Fibroblast of lung (primary cell): ENCODE data around the gene C2orf49. TPM values are rescaled to one million over a fixed set of nuclear protein-coding genes. Genes with fewer than 3 reads are reported as not detected.
A peak's percentile ranks its signal among the peaks of the same experiment; 100 is the strongest.

ENCODE experiments used
- DNase-seq, 2 donors: peaks; one replicate each; pipeline versions ENCODE4 v3.0.0 to v3.0.0-alpha.2; 2010; ENCODE audit warnings: low read depth in 2 of 2
- H2AFZ ChIP-seq: 2 replicates; pipeline ENCODE4 v1.5.1; 2012; ENCODE audit warnings: low read length, control low read depth, inconsistent platforms
- H3K27ac ChIP-seq: 2 replicates; pipeline ENCODE4 v1.5.1; 2011; ENCODE audit warnings: low read length, control low read depth; ENCODE audit not compliant: insufficient read depth
- H3K27me3 ChIP-seq: 2 replicates; pipeline ENCODE4 v1.5.1; 2011; ENCODE audit warnings: mild to moderate bottlenecking, low read length; ENCODE audit not compliant: control insufficient read depth, insufficient read depth
- H3K36me3 ChIP-seq: 2 replicates; pipeline ENCODE4 v1.5.1; 2011; ENCODE audit warnings: low read length; ENCODE audit not compliant: control insufficient read depth, insufficient read depth
- H3K4me1 ChIP-seq: 2 replicates; pipeline ENCODE4 v1.5.1; 2011; ENCODE audit warnings: low read length; ENCODE audit not compliant: control insufficient read depth, insufficient read depth; ENCODE audit errors: extremely low read depth
- H3K4me2 ChIP-seq: 2 replicates; pipeline ENCODE4 v1.5.1; 2011; ENCODE audit warnings: low read length, control low read depth; ENCODE audit not compliant: insufficient read depth; ENCODE audit errors: extremely low read depth
- H3K4me3 ChIP-seq, 4 experiments: fragments of 200-600 bp in 1 of 4; sonication (generic) in 1 of 4; replicated peaks in 1 of 4; 2 replicates each; pipeline ENCODE4 v1.5.1; 2011 to 2016; ENCODE audit warnings: low read length in 4 of 4, low read depth in 3 of 4, mild to moderate bottlenecking in 3 of 4, control low read depth in 2 of 4, inconsistent platforms in 1 of 4, mixed read lengths in 1 of 4; ENCODE audit not compliant: insufficient read depth in 1 of 4; ENCODE audit errors: control extremely low read depth in 1 of 4
- H3K79me2 ChIP-seq: 2 replicates; pipeline ENCODE4 v1.5.1; 2012; ENCODE audit warnings: mild to moderate bottlenecking, low read length, inconsistent platforms; ENCODE audit not compliant: control insufficient read depth, insufficient read depth
- H3K9ac ChIP-seq: 2 replicates; pipeline ENCODE4 v1.5.1; 2011; ENCODE audit warnings: mild to moderate bottlenecking, low read length, control low read depth; ENCODE audit not compliant: insufficient read depth
- H3K9me3 ChIP-seq: 2 replicates; pipeline ENCODE4 v1.5.1; 2012; ENCODE audit warnings: low read depth, low read length; ENCODE audit not compliant: control insufficient read depth, insufficient read depth
- H4K20me1 ChIP-seq: 2 replicates; pipeline ENCODE4 v1.5.1; 2011; ENCODE audit warnings: low read length; ENCODE audit not compliant: control insufficient read depth, insufficient read depth; ENCODE audit errors: extremely low read depth
- CTCF ChIP-seq, 2 donors: IDR thresholded peaks in 1 of 2; conservative IDR thresholded peaks in 1 of 2; 1 replicate in 1 of 2; 2 replicates in 1 of 2; pipeline ENCODE4 v1.5.1; 2011 to 2012; ENCODE audit warnings: low read length in 2 of 2, control low read depth in 1 of 2, inconsistent platforms in 1 of 2, low read depth in 1 of 2, mild to moderate bottlenecking in 1 of 2
- EZH2 ChIP-seq: IDR thresholded peaks from 2 replicates; pipeline ENCODE4 v1.5.1; 2012; ENCODE audit warnings: low read length, control low read depth, mild to moderate bottlenecking; ENCODE audit errors: missing control alignments
- polyA plus RNA-seq, 2 donors: library from polyadenylated mRNA; depleted of rRNA in 1 of 2; stranded (reverse) in 1 of 2; unstranded in 1 of 2; fragments of >200 nt; gene quantifications; 2 replicates each; pipeline ENCODE4 v1.2.1, GENCODE V29; 2011 to 2012; ENCODE audit warnings: missing spikeins in 1 of 2
- total RNA-seq: library from RNA; depleted of rRNA; stranded (reverse); fragments of >200 nt; gene quantifications from 2 replicates; pipeline ENCODE4 v1.2.1, GENCODE V29; 2014

The C2orf49 gene
- total and polyA plus RNA-seq, 2 donors (not counting 1 experiment from before 2014, with no cell fraction given) = 20.9 to 28.4 TPM

GRCh38 chr2:105321875-105322646, 15.3 kb upstream of the C2orf49 start:
- Histone ChIP-seq H2AFZ (no peak overlapping the region), H3K27ac (no peak overlapping the region), H3K9ac (no peak overlapping the region), H3K4me2 (no peak overlapping the region), H3K4me3 (no peak overlapping the region), H3K9me3 (no peaks in the 10 kb centered on the region), H3K27me3 (no peaks in the 10 kb centered on the region), H3K4me1 (no peaks in the 10 kb centered on the region), H4K20me1 (no peaks in the 10 kb centered on the region), H3K36me3 (no peaks in the 10 kb centered on the region), H3K79me2 (peaks cover 21% of the 10 kb centered on the region)
- TF ChIP-seq EZH2 = no peak
- TF ChIP-seq CTCF (conservative IDR thresholded peaks at IDR 0.05 in 1 of 2, IDR thresholded peaks at IDR 0.05 in 1 of 2; ENCODE audit: low read depth in 1 of 2, low read length in 2 of 2) = no peak
- peak in 1 of 2 donors; percentile 68 for DNase-seq

GRCh38 chr2:105323111-105323510, 14.2 kb upstream of the C2orf49 start:
- no peak overlapping the region for H3K4me2 ChIP-seq
- DNase-seq = no peak
- H3K27me3 ChIP-seq = no peaks in the 10 kb centered on the region
- H3K79me2 ChIP-seq = peaks cover 29% of the 10 kb centered on the region
- no peaks in the 10 kb centered on the region for H4K20me1 ChIP-seq
- no peak overlapping the region for H3K27ac ChIP-seq
- peaks cover 5% of the 10 kb centered on the region for H3K4me1 ChIP-seq
- no peak overlapping the region for H3K9ac ChIP-seq
- H3K36me3 ChIP-seq = no peaks in the 10 kb centered on the region
- no peak for TF ChIP-seq CTCF (conservative IDR thresholded peaks at IDR 0.05 in 1 of 2, IDR thresholded peaks at IDR 0.05 in 1 of 2; ENCODE audit: low read depth in 1 of 2, low read length in 2 of 2)
- no peak for TF ChIP-seq EZH2
- no peak overlapping the region for H2AFZ ChIP-seq
- H3K4me3 ChIP-seq = no peak overlapping the region
- H3K9me3 ChIP-seq = no peaks in the 10 kb centered on the region

- DNase-seq = peak in 1 of 2 donors; percentile 19
- H3K27ac ChIP-seq = no peak overlapping the region
- H3K4me2 ChIP-seq = no peak overlapping the region
- no peak overlapping the region for H3K4me3 ChIP-seq
- H3K4me1 ChIP-seq = peaks cover 13% of the 10 kb centered on the region
- H3K27me3 ChIP-seq = no peaks in the 10 kb centered on the region
- H3K9ac ChIP-seq = no peak overlapping the region
- H2AFZ ChIP-seq = no peak overlapping the region
- H3K9me3 ChIP-seq = no peaks in the 10 kb centered on the region
- peaks cover 35% of the 10 kb centered on the region for H3K79me2 ChIP-seq
- H3K36me3 ChIP-seq = no peaks in the 10 kb centered on the region
- TF ChIP-seq EZH2 = no peak
- H4K20me1 ChIP-seq = no peaks in the 10 kb centered on the region
Observed at GRCh38 chr2:105324101-105324500, 13.2 kb upstream of the C2orf49 start.
